ENCODE data around the gene SOX21.

GRCh38 chr13:94722609-94723345 is 10.4 kb upstream of the SOX21 start:
- TF ChIP-seq, protein P1, sequence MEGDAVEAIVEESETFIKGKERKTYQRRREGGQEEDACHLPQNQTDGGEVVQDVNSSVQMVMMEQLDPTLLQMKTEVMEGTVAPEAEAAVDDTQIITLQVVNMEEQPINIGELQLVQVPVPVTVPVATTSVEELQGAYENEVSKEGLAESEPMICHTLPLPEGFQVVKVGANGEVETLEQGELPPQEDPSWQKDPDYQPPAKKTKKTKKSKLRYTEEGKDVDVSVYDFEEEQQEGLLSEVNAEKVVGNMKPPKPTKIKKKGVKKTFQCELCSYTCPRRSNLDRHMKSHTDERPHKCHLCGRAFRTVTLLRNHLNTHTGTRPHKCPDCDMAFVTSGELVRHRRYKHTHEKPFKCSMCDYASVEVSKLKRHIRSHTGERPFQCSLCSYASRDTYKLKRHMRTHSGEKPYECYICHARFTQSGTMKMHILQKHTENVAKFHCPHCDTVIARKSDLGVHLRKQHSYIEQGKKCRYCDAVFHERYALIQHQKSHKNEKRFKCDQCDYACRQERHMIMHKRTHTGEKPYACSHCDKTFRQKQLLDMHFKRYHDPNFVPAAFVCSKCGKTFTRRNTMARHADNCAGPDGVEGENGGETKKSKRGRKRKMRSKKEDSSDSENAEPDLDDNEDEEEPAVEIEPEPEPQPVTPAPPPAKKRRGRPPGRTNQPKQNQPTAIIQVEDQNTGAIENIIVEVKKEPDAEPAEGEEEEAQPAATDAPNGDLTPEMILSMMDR (conservative IDR thresholded peaks at IDR 0.05; ENCODE audit: low read length): no peak
- TF ChIP-seq EZH2phosphoT487 (IDR thresholded peaks at IDR 0.05; ENCODE audit: borderline replicate concordance): no peak
